Fibroblast of lung (primary cell): Measurements from ENCODE around the gene SHROOM3. TPM values are rescaled to one million over a fixed set of nuclear protein-coding genes. Genes with fewer than 3 reads are reported as not detected.
A peak's percentile ranks its signal among the peaks of the same experiment; 100 is the strongest.

Experiments used
- DNase-seq, 2 donors: peaks; one replicate each; pipeline versions ENCODE4 v3.0.0 to v3.0.0-alpha.2; 2010; ENCODE audit warnings: low read depth in 2 of 2
- H2AFZ ChIP-seq: 2 replicates; pipeline ENCODE4 v1.5.1; 2012; ENCODE audit warnings: low read length, control low read depth, inconsistent platforms
- H3K27ac ChIP-seq: 2 replicates; pipeline ENCODE4 v1.5.1; 2011; ENCODE audit warnings: low read length, control low read depth; ENCODE audit not compliant: insufficient read depth
- H3K27me3 ChIP-seq: 2 replicates; pipeline ENCODE4 v1.5.1; 2011; ENCODE audit warnings: mild to moderate bottlenecking, low read length; ENCODE audit not compliant: control insufficient read depth, insufficient read depth
- H3K36me3 ChIP-seq: 2 replicates; pipeline ENCODE4 v1.5.1; 2011; ENCODE audit warnings: low read length; ENCODE audit not compliant: control insufficient read depth, insufficient read depth
- H3K4me1 ChIP-seq: 2 replicates; pipeline ENCODE4 v1.5.1; 2011; ENCODE audit warnings: low read length; ENCODE audit not compliant: control insufficient read depth, insufficient read depth; ENCODE audit errors: extremely low read depth
- H3K4me2 ChIP-seq: 2 replicates; pipeline ENCODE4 v1.5.1; 2011; ENCODE audit warnings: low read length, control low read depth; ENCODE audit not compliant: insufficient read depth; ENCODE audit errors: extremely low read depth
- H3K4me3 ChIP-seq, 4 experiments: fragments of 200-600 bp in 1 of 4; sonication (generic) in 1 of 4; replicated peaks in 1 of 4; 2 replicates each; pipeline ENCODE4 v1.5.1; 2011 to 2016; ENCODE audit warnings: low read length in 4 of 4, low read depth in 3 of 4, mild to moderate bottlenecking in 3 of 4, control low read depth in 2 of 4, inconsistent platforms in 1 of 4, mixed read lengths in 1 of 4; ENCODE audit not compliant: insufficient read depth in 1 of 4; ENCODE audit errors: control extremely low read depth in 1 of 4
- H3K79me2 ChIP-seq: 2 replicates; pipeline ENCODE4 v1.5.1; 2012; ENCODE audit warnings: mild to moderate bottlenecking, low read length, inconsistent platforms; ENCODE audit not compliant: control insufficient read depth, insufficient read depth
- H3K9ac ChIP-seq: 2 replicates; pipeline ENCODE4 v1.5.1; 2011; ENCODE audit warnings: mild to moderate bottlenecking, low read length, control low read depth; ENCODE audit not compliant: insufficient read depth
- H3K9me3 ChIP-seq: 2 replicates; pipeline ENCODE4 v1.5.1; 2012; ENCODE audit warnings: low read depth, low read length; ENCODE audit not compliant: control insufficient read depth, insufficient read depth
- H4K20me1 ChIP-seq: 2 replicates; pipeline ENCODE4 v1.5.1; 2011; ENCODE audit warnings: low read length; ENCODE audit not compliant: control insufficient read depth, insufficient read depth; ENCODE audit errors: extremely low read depth
- CTCF ChIP-seq, 2 donors: IDR thresholded peaks in 1 of 2; conservative IDR thresholded peaks in 1 of 2; 1 replicate in 1 of 2; 2 replicates in 1 of 2; pipeline ENCODE4 v1.5.1; 2011 to 2012; ENCODE audit warnings: low read length in 2 of 2, control low read depth in 1 of 2, inconsistent platforms in 1 of 2, low read depth in 1 of 2, mild to moderate bottlenecking in 1 of 2
- EZH2 ChIP-seq: IDR thresholded peaks from 2 replicates; pipeline ENCODE4 v1.5.1; 2012; ENCODE audit warnings: low read length, control low read depth, mild to moderate bottlenecking; ENCODE audit errors: missing control alignments
- polyA plus RNA-seq, 2 donors: library from polyadenylated mRNA; depleted of rRNA in 1 of 2; stranded (reverse) in 1 of 2; unstranded in 1 of 2; fragments of >200 nt; gene quantifications; 2 replicates each; pipeline ENCODE4 v1.2.1, GENCODE V29; 2011 to 2012; ENCODE audit warnings: missing spikeins in 1 of 2
- total RNA-seq: library from RNA; depleted of rRNA; stranded (reverse); fragments of >200 nt; gene quantifications from 2 replicates; pipeline ENCODE4 v1.2.1, GENCODE V29; 2014

Gene SHROOM3
- total and polyA plus RNA-seq, 2 donors (not counting 1 experiment from before 2014, with no cell fraction given), result 9.9 to 23.9 TPM

DNA sequence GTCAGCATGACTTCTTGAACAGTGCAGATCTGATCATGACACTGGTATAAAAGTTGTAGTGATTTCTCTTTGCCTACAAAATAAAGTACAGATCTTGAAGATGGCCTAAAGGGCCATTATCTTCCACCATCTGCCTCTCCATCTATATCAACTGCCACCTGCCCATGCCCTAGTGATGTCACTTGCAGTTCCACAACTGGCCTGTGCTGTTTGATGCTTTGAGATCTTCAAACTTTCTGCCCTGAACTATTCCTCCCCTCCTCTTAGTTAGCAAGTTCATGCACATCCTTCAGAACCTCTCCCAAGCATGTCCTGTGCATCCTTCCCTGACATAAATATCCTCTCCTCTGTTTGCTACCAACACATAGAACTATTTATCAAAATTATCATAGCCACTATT is 245.9 kb downstream of the SHROOM3 start:
- no peaks in the 10 kb centered on the region for H3K27me3 ChIP-seq
- no peaks in the 10 kb centered on the region for H3K9me3 ChIP-seq
- no peak overlapping the region for H2AFZ ChIP-seq
- no peak overlapping the region for H3K9ac ChIP-seq
- H3K36me3 ChIP-seq, result no peaks in the 10 kb centered on the region
- no peaks in the 10 kb centered on the region for H4K20me1 ChIP-seq
- H3K27ac ChIP-seq, result no peak overlapping the region
- no peaks in the 10 kb centered on the region for H3K79me2 ChIP-seq
- H3K4me3 ChIP-seq, result no peak overlapping the region
- no peak overlapping the region for H3K4me2 ChIP-seq
- H3K4me1 ChIP-seq, result no peaks in the 10 kb centered on the region
- DNase-seq, result no peak
- TF ChIP-seq CTCF (conservative IDR thresholded peaks at IDR 0.05 in 1 of 2, IDR thresholded peaks at IDR 0.05 in 1 of 2; ENCODE audit: low read depth in 1 of 2, low read length in 2 of 2) (no peak), EZH2 (no peak)

GRCh38 chr4:76681996-76682395 is 247.0 kb downstream of the SHROOM3 start:
- Histone ChIP-seq H2AFZ (no peak overlapping the region), H3K79me2 (no peaks in the 10 kb centered on the region), H4K20me1 (no peaks in the 10 kb centered on the region), H3K27ac (no peak overlapping the region), H3K9me3 (no peaks in the 10 kb centered on the region), H3K4me3 (no peak overlapping the region), H3K4me1 (no peaks in the 10 kb centered on the region), H3K9ac (no peak overlapping the region), H3K4me2 (no peak overlapping the region), H3K27me3 (no peaks in the 10 kb centered on the region), H3K36me3 (no peaks in the 10 kb centered on the region)
- no peak for TF ChIP-seq CTCF (conservative IDR thresholded peaks at IDR 0.05 in 1 of 2, IDR thresholded peaks at IDR 0.05 in 1 of 2; ENCODE audit: low read depth in 1 of 2, low read length in 2 of 2)
- no peak for TF ChIP-seq EZH2
- peak in 1 of 2 donors; percentile 54 for DNase-seq

GRCh38 chr4:76683144-76683543 is 248.1 kb downstream of the SHROOM3 start:
- TF ChIP-seq CTCF (conservative IDR thresholded peaks at IDR 0.05 in 1 of 2, IDR thresholded peaks at IDR 0.05 in 1 of 2; ENCODE audit: low read depth in 1 of 2, low read length in 2 of 2) (no peak), EZH2 (no peak)
- no peaks in the 10 kb centered on the region for H3K27me3 ChIP-seq
- H3K4me1 ChIP-seq, result no peaks in the 10 kb centered on the region
- no peaks in the 10 kb centered on the region for H4K20me1 ChIP-seq
- H3K36me3 ChIP-seq, result no peaks in the 10 kb centered on the region
- DNase-seq, result no peak
- H3K27ac ChIP-seq, result no peak overlapping the region
- H3K4me2 ChIP-seq, result no peak overlapping the region
- no peaks in the 10 kb centered on the region for H3K9me3 ChIP-seq
- no peak overlapping the region for H3K9ac ChIP-seq
- no peak overlapping the region for H2AFZ ChIP-seq
- no peak overlapping the region for H3K4me3 ChIP-seq
- no peaks in the 10 kb centered on the region for H3K79me2 ChIP-seq
